GM18498 (cell line): ENCODE measurements around the gene FOXD3.
"Not testable (repeated sequence)": the region's sequence is repeated elsewhere in the genome, so short reads cannot be mapped to it uniquely, and the experiment has no call there.

Source experiments
- ATAC-seq: cut with Tn5 transposase; IDR thresholded peaks from one replicate; pipeline ENCODE4 v1.9.1; 2021; ENCODE audit warnings: mild to moderate bottlenecking, moderate library complexity; ENCODE audit not compliant: unreplicated experiment

The FOXD3 gene

DNA sequence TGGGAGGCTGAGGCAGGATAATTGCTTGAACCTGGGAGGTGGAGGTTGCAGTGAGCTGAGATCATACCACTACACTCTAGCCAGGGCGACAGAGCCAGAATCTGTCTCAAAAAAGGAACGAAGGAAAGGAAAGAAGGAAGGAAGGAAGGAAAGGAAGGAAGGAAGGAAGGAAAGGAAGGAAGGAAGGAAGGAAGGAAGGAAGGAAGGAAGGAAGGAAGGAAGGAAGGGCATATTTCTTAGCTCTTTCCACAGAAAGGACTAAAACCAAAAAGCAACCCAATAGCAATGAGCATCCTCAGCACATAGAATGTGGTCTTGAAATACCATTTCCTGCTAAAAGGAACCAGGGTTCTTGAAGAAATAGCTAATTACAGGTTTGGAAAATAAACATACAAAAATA is 33.9 kb downstream of the FOXD3 start:
- ATAC-seq: not testable (repeated sequence)

DNA sequence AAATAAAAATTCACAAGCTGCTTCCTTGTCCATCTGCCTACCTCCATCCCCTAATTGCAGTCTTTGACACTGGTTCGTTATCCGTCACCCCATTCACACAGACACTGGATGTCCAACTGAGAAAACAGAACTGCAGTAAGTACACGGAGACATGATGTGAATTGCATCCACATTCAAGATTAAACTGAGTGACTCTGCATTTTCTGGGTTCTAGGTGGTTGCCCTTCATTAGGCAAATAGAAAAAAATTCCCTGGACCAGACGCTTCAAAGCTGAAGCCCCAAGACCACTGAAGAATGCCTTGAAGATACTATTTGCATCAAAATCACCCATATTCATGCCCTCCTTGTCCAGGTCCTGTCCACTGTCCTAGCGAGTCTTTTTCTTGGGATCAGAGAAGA is 37.2 kb downstream of the FOXD3 start:
- ATAC-seq: no peak

DNA sequence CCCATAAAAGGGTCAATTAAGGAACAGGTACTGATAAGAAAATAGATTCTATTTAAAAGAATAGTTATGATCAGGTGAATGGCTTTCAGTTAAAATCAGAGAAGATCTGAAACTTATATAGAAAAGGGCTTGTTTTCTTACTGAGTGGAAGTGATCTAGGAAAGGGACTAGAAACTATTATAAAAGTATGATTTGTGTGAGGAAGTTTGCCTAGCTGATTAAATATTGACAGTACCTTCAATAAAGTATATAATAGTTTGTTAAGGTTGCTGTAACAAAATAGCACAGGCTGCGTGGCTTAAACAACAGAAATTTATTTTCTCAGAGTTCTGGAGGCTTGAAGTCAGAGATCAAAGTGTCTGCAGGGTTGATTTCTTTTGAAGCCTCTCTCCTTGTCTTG is 39.7 kb downstream of the FOXD3 start:
- ATAC-seq: no peak

DNA sequence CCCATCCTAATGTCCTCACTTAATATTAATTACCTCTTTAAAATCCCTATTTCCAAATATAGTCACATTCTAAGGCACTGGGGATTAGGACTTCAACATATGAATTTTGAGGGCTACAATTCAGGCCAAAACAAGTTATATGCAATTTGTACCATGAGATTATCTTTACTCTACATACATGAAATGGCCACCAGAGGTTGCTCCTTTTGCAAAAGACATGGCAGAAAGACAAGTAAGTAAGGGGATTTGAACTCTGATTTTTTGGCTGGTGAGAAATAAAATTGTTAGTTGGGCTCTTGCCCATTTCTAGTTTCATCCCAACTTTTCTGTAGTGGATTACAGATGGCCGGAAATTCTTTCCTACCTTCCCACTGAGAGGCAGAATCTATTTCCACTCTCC is 40.2 kb downstream of the FOXD3 start:
- no peak for ATAC-seq

DNA sequence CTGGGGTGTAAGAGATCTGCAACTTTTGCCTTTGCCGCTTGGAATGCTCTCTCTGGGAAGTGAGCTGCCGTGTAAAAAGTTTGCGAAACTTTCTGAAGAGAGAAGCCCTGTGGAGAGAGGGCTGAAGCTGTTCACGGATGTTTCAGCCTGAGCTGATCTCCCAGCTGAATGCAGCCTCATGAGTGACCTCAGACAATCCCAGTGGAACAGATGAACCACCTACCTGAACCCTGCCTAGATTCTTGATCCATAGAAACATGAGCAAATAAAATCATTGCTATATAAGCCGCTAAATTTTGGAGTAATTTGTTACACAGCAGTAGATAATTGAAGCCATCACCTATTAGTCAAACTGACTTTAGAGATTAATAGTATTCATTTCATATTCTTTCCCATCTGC is 40.6 kb downstream of the FOXD3 start:
- ATAC-seq: no peak

DNA sequence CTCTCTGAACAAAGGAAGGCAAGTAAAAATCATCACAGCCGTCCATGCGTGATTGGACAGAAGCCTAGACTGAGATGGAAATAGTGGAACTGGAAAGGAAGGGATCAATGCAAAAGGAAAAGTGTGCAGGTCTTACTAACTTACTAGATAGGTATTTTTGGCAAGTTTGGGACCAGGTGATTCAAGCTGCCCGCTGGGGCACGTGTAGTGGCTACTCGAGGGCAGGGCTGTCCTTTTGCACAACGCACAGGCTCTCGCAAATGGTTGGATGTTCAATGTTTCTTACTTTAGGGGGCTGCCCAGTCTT is 44.5 kb downstream of the FOXD3 start:
- ATAC-seq: no peak

DNA sequence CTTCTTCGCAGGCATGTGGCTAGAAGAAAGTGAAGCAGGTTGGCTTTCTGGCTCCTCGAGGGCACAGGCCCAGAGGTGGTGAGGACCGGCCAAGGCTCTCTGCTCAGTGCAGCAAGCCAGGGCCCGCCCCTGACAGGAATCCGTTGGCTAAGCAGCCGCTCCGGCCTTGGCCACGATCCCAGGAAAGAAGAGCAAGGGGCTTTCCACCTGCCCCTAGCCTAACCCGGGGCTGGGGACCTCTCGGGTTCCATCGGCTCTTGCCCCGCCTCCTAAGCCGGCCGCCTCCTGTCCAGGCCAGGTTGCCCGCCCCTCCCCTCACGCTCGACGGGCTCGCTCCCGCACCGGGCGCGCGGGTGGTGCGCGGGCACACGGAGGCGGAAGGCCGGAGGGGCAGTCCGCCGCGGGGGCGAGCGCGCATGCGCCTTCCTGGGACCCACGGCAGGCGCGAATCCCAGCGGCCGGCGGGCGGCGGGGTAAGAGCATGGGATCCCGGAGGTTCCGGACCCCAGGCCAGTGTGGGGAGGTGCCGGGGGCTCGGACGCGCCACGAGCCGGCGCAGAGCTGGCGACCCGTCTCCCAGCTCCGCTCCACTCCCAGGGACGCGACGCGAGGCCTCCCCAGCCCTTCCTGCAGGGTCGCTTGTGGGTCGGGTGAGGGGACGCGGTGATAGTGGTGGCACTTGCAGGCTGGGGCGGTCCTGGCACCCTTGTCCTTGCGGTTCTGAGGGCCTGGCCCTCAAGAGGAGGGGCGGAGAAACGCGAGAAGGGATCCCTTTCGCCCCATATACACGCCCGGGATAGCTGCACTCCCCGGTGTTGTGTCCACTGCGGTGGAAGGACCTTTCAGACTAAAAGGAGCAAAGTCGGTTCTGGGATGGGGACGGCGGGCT is 45.1 kb downstream of the FOXD3 start, which contains the start of gene ALG6:
Gene ALG6 (plus strand): TSS at position 413 of the 889 bp plus-strand sequence. CDS start 3,351 bp downstream, outside the sequence.
- peak; percentile 97 for ATAC-seq

DNA sequence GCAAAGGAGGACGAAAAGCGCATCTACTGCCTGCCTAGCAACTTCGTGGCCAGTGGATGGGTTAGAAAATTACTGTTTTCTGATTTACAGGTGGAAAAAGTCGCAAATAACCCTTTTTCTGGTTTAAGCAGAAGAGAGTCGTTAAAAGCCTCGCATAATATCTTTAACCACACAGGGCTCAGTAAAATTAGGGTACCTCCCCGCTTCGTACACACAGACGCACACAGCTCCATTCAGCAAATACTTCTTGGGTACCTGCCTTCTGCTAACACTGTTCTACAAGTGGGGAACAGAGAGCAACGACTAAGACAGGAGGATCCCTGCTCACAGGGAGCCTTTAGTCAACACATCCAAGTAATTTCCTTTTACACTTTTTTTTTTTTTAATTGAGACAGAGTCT is 45.8 kb downstream of the FOXD3 start:
- no peak for ATAC-seq
